ENCODE measurements around the gene POLR3F. TPM values are rescaled to one million over a fixed set of nuclear protein-coding genes. Genes with fewer than 3 reads are reported as not detected.
"Not testable (repeated sequence)": the region's sequence is repeated elsewhere in the genome, so short reads cannot be mapped to it uniquely, and the experiment has no call there.

The POLR3F gene
- total RNA-seq, 1 donor from 2014 or later, result 6.8 TPM

GRCh38 chr20:18515973-18516372 is 48.8 kb downstream of the POLR3F start:
- DNase-seq (ENCODE audit: low read depth), result no peak
- H3K4me3 ChIP-seq (ENCODE audit: low read depth, low read length), result no peak overlapping the region
- no peak for TF ChIP-seq CTCF (conservative IDR thresholded peaks at IDR 0.05; ENCODE audit: low read depth, low read length)

DNA sequence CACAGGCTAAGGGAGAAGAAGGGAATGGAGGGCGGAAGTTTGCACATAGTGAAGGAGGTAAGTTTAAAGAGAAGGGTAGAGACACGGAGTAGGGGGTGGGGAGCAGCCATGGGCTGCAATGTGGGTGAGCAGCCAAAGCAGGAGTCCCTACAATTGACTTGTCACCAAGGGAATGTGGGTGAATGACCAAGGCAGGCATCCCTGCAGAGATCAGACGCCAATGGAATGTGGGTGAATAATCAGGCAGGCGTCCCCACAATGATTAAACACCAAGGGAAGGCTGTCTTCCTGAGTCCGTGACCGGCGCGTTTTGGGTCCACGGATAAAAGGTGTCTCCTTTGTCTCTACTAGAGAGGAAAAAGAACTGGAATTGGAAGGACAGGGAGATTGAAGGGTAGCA is 54.9 kb downstream of the POLR3F start:
- H3K4me3 ChIP-seq (ENCODE audit: low read depth, low read length); DNase-seq (ENCODE audit: low read depth): not testable (repeated sequence)

DNA sequence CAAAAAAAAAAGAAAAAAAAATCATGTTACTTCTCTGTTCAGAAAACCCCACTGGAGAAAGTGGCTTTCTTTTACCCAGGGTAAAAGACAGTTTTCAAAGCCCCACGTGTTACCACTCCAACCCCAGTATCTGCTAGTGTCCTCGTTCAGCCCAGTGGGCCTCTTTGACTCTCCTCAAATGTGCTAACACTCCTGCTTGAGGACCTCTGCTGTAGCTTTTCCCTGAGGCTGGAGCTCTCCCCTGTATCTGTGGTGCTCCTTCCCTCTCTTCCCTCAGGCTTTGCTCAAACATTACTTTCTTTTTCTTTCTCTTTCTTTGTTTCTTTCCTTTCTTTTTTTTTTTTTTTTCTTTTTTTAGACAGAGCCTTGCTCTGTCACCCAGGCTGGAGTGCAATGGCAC is 55.9 kb downstream of the POLR3F start:
- no peak overlapping the region for H3K4me3 ChIP-seq (ENCODE audit: low read depth, low read length)
- no peak for TF ChIP-seq CTCF (conservative IDR thresholded peaks at IDR 0.05; ENCODE audit: low read depth, low read length)
- DNase-seq (ENCODE audit: low read depth), result no peak

DNA sequence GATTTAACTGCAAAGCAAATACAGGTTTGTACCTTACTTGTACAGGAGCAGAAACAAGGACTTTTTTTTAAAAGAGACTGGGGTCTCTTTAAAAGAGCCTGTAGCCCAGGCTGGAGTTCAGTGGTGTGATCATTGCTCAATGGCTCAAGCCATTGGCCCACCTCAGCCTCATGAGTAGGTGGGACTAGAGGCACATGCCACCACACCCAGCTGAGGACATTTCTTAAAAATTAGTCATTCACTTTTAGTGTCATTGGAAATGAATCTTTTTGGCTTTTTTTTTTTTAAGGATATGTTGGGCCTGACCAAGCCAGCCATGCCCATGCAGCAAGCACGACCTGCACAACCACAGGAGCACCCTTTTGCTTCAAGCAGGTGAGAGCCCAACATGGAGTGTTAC is 57.5 kb downstream of the POLR3F start:
- no peak for TF ChIP-seq CTCF (conservative IDR thresholded peaks at IDR 0.05; ENCODE audit: low read depth, low read length)
- no peak for DNase-seq (ENCODE audit: low read depth)
- no peak overlapping the region for H3K4me3 ChIP-seq (ENCODE audit: low read depth, low read length)

- not testable (repeated sequence) for DNase-seq (ENCODE audit: low read depth); H3K4me3 ChIP-seq (ENCODE audit: low read depth, low read length)
Measured at GRCh38 chr20:18526761-18527160, 59.6 kb downstream of the POLR3F start.

GRCh38 chr20:18527339-18527738 is 60.1 kb downstream of the POLR3F start:
- no peak for DNase-seq (ENCODE audit: low read depth)
- no peak for TF ChIP-seq CTCF (conservative IDR thresholded peaks at IDR 0.05; ENCODE audit: low read depth, low read length)
- no peak overlapping the region for H3K4me3 ChIP-seq (ENCODE audit: low read depth, low read length)

DNA sequence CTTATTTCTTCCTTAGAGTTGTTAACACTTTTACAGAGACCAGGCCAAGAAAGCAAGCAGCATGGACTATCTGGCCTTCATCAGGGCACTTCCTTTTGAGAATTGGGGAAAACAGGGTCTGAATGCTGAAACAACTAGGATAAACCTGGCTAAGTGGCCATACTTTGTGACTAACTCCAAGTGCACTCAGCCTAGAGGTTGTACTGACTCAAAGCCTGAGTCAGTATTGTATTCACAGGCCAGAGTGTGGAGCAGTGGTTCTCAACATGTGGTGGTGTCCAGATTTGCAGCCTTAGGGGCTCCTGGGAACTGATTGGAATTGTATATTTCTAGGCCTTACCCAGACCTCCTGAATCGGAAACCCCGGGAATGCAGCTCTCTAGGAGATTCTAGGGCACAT is 60.6 kb downstream of the POLR3F start:
- no peak for DNase-seq (ENCODE audit: low read depth)
- no peak for TF ChIP-seq CTCF (conservative IDR thresholded peaks at IDR 0.05; ENCODE audit: low read depth, low read length)

DNA sequence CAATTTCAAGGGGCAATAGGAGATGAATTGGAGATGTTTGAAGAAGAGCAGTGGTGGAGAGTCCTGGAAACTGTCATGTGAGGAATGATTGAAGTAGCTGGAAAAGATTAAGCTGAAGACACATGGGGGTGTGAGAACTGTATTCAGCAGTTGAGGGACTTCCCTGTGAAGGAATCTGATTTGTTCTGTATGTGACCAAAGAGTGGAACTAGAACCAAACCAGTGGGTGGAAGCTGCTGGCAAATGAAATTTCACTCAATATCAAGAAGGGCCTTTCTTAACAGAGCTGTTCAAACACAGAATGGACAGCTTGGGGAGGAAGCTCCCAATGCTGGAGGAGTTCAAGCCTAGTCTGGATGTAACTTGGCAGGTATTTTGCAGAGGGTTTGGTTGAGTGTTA is 61.9 kb downstream of the POLR3F start:
- no peak for TF ChIP-seq CTCF (conservative IDR thresholded peaks at IDR 0.05; ENCODE audit: low read depth, low read length)
- H3K4me3 ChIP-seq (ENCODE audit: low read depth, low read length), result no peak overlapping the region
- no peak for DNase-seq (ENCODE audit: low read depth)

More for the DNA sequence above, 60.6 kb downstream of the POLR3F start:
- H3K4me3 ChIP-seq (ENCODE audit: low read depth, low read length), result no peak overlapping the region
